Activated T-cell treated with anti-CD3 and anti-CD28 coated beads, Interleukin-2, amount 50 U/mL, for 72 hours (primary cell): ENCODE measurements around the gene GLYATL1B. TPM values are rescaled to one million over a fixed set of nuclear protein-coding genes. Genes with fewer than 3 reads are reported as not detected.
"Not testable (repeated sequence)": the region's sequence is repeated elsewhere in the genome, so short reads cannot be mapped to it uniquely, and the experiment has no call there.

Source experiments
- ATAC-seq, 2 donors: fragments of 150-1000 bp; cut with Tn5 transposase; replicated peaks in 1 of 2; 2 replicates each; pipeline ENCODE4 v1.10.0; 2021; ENCODE audit warnings: moderate library complexity in 2 of 2, mild to moderate bottlenecking in 1 of 2
- DNase-seq, 2 donors: peaks; one replicate each; pipeline ENCODE4 v3.0.0; 2021 to 2022; ENCODE audit warnings: mixed read lengths in 1 of 2
- H3K27ac Mint-ChIP-seq: one replicate; pipeline ENCODE4 v1.8.0; 2022; ENCODE audit warnings: mild to moderate bottlenecking, moderate library complexity, mixed read lengths
- H3K27me3 Mint-ChIP-seq: one replicate; pipeline ENCODE4 v1.8.0; 2022; ENCODE audit warnings: low read depth, mixed read lengths
- H3K36me3 Mint-ChIP-seq, 2 donors: one replicate each; pipeline ENCODE4 v1.8.0; 2022; ENCODE audit warnings: mixed read lengths in 2 of 2, mild to moderate bottlenecking in 1 of 2; ENCODE audit not compliant: insufficient read depth in 2 of 2
- H3K4me1 Mint-ChIP-seq: one replicate; pipeline ENCODE4 v1.8.0; 2022; ENCODE audit warnings: low read depth, mixed read lengths
- H3K4me3 Mint-ChIP-seq, 2 donors: one replicate each; pipeline ENCODE4 v1.8.0; 2022; ENCODE audit warnings: mild to moderate bottlenecking in 2 of 2, mixed read lengths in 2 of 2, moderate library complexity in 2 of 2
- H3K9me3 Mint-ChIP-seq, 2 donors: one replicate each; pipeline ENCODE4 v1.8.0; 2022; ENCODE audit warnings: mixed read lengths in 2 of 2
- total RNA-seq, 2 donors: library from RNA; stranded (reverse); gene quantifications; one replicate each; pipeline ENCODE4 v1.2.3, GENCODE V29; 2022

Gene GLYATL1B, protein sequence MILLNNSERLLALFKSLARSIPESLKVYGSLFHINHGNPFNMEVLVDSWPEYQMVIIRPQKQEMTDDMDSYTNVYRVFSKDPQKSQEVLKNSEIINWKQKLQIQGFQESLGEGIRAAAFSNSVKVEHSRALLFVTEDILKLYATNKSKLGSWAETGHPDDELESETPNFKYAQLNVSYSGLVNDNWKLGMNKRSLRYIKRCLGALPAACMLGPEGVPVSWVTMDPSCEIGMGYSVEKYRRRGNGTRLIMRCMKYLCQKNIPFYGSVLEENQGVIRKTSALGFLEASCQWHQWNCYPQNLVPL
- not detected for total RNA-seq

DNA sequence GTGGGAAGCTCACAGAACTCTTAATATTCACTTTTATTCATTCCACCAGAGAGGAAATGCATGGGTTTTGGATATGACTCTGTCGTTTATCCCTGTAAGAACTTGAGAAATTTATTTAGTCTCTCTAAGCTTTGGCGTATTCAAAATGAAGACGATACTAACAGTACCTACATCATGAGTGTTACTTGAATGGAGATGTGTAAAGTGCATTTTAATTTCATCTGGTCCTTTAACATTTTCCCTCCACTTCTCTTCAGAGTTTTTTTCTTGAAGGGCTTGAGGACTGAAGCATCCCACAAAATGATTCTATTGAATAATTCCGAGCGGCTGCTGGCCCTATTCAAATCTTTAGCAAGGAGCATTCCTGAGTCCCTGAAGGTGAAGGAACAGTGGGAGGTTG lies at the start of gene GLYATL1B:
TSS of gene GLYATL1B (plus strand) at position 301 of the 400 bp plus-strand sequence. CDS start at position 301, 0 bp downstream.
- H3K9me3 Mint-ChIP-seq, ATAC-seq, H3K36me3 Mint-ChIP-seq, H3K4me1 Mint-ChIP-seq, H3K27ac Mint-ChIP-seq, DNase-seq, H3K4me3 Mint-ChIP-seq, H3K27me3 Mint-ChIP-seq: not testable (repeated sequence)

DNA sequence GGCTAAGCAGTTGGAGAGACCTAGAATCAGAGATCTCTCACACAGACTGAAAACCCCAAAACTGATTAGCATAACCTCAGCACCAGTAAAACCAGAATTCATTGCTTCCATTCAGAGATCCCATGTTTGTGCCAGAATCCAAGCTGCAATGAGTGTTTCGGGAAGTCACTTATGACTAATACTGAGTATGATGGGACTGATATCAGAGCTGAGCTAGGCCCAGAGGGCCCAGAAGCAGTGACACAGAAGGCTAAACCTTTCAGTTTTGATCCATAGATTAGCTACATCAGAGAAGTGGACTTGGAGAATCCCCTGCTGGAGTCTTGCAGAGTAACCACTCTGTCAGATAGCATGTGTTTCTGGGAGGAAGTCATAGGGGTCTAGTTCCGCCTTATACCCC lies 49.6 kb upstream of the GLYATL1B start:
- not testable (repeated sequence) for H3K27ac Mint-ChIP-seq, H3K36me3 Mint-ChIP-seq, ATAC-seq, H3K4me1 Mint-ChIP-seq, H3K4me3 Mint-ChIP-seq, DNase-seq, H3K9me3 Mint-ChIP-seq
- H3K27me3 Mint-ChIP-seq, result peaks cover 39% of the 10 kb centered on the region

DNA sequence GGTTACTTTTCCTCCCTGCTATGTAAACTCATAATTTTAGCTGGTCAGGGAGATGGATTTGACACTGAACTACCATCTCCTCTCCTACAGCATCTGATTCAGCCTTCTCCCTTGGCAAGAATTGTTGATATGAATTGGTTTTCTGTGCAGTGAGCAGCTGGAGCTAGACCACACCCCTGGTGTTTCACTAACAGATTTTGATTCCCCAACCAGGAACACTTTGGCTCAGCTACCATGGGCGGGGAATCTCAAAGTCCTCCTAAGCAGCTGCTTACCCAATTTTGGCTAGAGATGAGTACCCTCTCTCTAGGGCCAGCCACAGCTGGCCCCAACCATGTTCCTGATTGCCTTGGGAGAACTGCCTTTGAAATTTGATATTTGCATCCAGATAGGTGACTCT lies 48.7 kb upstream of the GLYATL1B start:
- not testable (repeated sequence) for H3K4me1 Mint-ChIP-seq, DNase-seq, H3K4me3 Mint-ChIP-seq, ATAC-seq, H3K36me3 Mint-ChIP-seq, H3K9me3 Mint-ChIP-seq, H3K27ac Mint-ChIP-seq
- peaks cover 30% of the 10 kb centered on the region for H3K27me3 Mint-ChIP-seq

DNA sequence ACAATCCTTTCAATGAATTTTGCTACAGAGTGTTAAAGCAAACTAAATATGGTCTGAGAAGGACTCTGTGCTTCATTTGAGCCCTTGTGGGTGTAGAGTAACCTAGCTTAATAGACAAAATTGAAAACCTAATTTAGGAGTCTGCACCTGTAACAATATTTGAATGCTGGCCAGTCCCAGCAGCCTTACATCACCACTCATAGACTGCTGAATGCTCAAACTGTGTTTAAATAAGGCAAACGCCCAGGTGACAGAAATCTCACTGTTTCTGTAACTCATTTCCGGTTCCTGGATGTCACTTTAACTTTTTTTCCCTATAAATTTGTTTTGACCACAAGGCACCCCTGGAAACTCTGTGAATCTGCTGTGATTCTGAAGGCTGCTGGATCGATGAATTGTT lies 45.5 kb upstream of the GLYATL1B start:
- Mint-ChIP-seq H3K4me1 (no peaks in the 10 kb centered on the region), H3K27ac (no peak overlapping the region), H3K4me3 (no peak overlapping the region), H3K36me3 (no peaks in the 10 kb centered on the region), H3K27me3 (peaks cover 12% of the 10 kb centered on the region), H3K9me3 (no peaks in the 10 kb centered on the region)
- no peak for ATAC-seq
- no peak for DNase-seq

DNA sequence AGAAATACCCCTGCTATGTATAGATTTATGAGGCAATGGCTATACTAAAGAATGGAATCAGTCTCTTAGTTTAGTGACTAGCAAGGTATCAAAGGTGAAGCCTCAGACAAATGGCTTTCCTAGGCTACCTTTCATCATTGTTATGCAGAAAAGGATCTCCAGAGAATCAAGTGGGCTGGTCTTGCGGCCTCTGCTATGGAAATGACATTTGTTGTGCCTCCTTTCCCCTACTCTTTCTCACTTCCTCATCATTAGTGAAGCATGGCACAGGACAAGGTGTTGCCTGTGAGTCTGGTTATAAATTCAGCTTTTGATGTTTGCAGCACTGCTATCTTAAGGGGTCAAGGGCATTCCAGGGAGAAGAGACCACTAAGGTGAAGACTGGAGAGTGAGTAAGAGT lies 34.7 kb upstream of the GLYATL1B start:
- not testable (repeated sequence) for H3K4me1 Mint-ChIP-seq, H3K9me3 Mint-ChIP-seq, H3K36me3 Mint-ChIP-seq, H3K27me3 Mint-ChIP-seq, DNase-seq, H3K27ac Mint-ChIP-seq, H3K4me3 Mint-ChIP-seq, ATAC-seq

DNA sequence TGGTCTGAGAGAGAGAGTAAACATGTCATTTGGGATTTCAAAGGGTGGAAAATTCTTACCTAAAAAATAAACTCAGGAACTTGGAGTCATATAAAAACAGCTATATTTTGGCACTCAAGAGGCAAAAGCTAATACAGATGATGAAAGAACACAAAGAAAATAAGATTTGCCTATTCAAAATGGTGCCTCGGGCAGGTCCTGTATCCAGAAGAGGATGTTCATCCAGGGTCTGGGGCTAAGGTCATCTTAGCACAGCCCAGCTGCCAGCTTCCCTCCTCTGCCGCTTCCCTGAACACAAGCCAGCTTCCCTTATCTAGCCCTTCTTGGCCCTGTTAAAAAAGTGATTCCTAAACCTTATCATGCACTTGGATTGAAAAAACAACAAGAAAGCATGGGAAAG lies 33.8 kb upstream of the GLYATL1B start:
- H3K4me3 Mint-ChIP-seq, H3K27ac Mint-ChIP-seq, ATAC-seq, H3K4me1 Mint-ChIP-seq, DNase-seq, H3K36me3 Mint-ChIP-seq, H3K9me3 Mint-ChIP-seq: not testable (repeated sequence)
- H3K27me3 Mint-ChIP-seq, result peaks cover 15% of the 10 kb centered on the region

DNA sequence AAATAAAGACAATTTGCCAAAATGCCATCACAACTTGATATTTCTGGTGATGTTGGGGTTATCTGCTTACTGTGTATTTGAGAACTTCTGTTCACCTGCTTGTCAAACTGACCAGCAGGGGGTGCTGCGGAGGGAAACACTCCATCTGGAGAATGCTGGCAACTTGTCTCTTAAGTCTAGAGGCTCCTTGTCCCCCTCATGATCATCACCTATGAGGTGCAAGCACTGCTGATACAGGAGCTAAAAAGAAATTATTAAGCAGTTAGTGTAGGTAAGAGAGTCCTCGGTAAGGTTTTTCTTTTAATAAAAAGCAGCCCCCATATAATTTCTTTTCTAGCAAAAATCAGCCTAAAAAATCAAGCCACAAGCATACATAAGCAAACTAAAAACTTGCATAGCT lies 32.7 kb upstream of the GLYATL1B start:
- peaks cover 6% of the 10 kb centered on the region for H3K4me1 Mint-ChIP-seq
- DNase-seq (peak; percentile 78 to 81), ATAC-seq (peak; percentile 48 to 64)
- no peaks in the 10 kb centered on the region for H3K9me3 Mint-ChIP-seq
- no peak overlapping the region for H3K27ac Mint-ChIP-seq
- H3K36me3 Mint-ChIP-seq, result no peaks in the 10 kb centered on the region
- peaks cover 22% of the 10 kb centered on the region for H3K27me3 Mint-ChIP-seq
- H3K4me3 Mint-ChIP-seq, result no peak overlapping the region

DNA sequence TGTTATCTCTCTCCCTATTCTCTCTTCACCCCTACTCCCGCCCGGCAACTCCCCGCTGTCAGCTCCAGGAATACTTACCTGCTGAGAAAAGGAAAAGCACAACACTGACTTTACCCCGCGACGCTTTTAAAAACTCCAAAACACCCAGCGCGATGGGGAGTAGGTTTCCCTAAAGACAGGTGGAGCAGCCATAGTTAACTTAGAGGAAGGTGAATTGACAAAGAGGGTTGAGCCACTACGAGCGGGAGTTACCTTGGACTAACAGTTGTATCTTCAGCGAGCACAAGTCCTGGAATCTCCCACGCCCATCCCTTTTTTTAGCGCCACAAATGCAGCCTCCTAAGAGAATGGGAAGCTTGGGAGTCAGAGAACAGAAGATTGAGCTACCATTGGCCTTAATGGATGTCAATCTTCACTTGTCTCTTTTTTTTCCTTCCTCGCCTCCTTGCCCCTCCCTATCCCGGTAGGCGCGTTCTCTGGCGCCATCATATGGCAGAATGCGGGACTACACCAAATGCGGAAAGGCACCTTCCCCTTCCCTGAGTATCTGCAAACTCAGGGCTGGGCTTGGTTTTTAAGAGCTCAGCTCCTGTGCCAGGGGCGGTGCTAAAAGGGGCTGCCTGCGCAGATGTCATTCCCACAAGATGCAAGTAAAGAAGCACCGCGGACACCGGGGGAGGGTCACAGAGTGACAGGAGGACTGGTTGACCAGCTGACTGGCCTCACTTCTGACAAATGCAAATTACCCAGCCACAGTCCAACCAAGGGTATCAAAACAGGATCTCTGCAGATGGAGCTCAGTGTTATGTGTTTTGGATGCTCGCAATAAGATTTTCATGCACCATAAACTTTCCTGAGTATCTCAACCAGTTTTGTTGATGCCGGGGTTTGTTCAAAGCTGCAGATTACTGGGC lies 27.7 kb upstream of the GLYATL1B start:
- H3K27ac Mint-ChIP-seq, H3K9me3 Mint-ChIP-seq, H3K36me3 Mint-ChIP-seq, H3K4me1 Mint-ChIP-seq: not testable (repeated sequence)
- H3K4me3 Mint-ChIP-seq, result peak overlapping the region; percentile 77 to 84
- DNase-seq, result peak; percentile 88 to 91
- peaks cover 44% of the 10 kb centered on the region for H3K27me3 Mint-ChIP-seq
- ATAC-seq, result peak; percentile 92 to 93

DNA sequence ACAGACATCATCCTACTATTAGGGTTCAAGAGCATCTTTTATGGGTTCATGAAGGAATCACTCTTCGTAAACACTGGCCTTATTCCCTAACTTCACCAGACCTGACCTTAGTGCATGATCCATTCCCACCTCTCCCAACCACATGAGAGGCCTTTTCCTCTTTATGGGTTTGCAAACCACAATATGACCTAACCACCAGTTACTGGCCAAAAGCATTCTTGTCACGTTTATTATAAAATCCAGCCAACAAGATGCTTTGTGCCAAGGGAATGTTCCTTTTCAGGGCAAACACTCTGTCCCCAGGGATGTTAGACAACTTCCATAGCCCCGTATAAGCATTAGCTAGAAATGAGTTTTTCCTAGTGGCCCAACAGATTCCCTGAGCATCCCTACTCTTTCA lies 26.0 kb upstream of the GLYATL1B start:
- not testable (repeated sequence) for H3K27ac Mint-ChIP-seq, DNase-seq, H3K4me1 Mint-ChIP-seq, H3K4me3 Mint-ChIP-seq, H3K9me3 Mint-ChIP-seq, ATAC-seq, H3K36me3 Mint-ChIP-seq
- H3K27me3 Mint-ChIP-seq, result peaks cover 57% of the 10 kb centered on the region

DNA sequence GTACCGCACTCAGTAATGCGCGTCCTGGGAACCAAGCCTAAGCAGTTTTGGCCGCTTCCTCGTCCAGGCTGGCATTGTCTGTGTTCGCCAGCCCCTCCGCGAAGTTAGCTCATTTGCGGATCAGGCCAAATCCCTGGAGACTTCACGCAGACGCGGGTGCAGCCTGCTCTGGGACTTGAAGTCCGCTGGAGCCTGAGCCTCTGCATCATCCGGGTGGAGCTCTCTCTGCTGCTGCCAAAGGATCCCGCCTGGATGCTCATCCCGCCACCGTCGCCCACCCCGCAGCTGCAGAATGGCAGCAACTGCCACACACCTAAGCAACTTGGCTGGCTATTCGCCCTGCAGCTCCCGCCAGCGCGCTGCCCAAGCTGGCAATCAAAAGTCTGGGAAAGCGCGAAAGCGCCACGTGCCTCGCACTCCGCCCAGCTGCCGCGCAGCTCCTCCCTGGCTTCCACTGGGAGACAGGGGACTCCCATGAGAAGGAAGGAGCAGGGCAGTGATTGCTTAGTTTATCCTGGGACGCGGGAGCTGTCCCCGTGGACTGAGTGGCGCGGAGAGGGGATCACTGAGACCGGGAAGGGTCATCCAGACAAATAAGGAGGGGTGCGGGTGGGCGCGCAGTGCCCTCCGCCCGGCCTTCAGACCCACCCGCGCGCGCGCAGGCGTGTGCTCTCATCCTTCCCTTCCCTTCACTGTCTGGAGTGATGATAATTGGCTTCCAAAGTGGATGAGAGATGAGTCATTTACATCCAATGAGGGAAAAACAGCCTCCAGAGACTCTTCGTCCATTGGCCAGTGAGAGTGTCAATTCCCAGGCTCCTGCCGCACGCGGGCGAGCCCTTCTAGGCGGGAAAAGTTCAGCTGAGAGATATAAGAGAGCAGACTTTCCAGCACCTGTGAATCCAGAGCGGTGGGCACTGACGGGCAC lies 23.2 kb upstream of the GLYATL1B start:
- no peak for ATAC-seq
- Mint-ChIP-seq H3K4me3 (no peak overlapping the region), H3K27ac (no peak overlapping the region)

DNA sequence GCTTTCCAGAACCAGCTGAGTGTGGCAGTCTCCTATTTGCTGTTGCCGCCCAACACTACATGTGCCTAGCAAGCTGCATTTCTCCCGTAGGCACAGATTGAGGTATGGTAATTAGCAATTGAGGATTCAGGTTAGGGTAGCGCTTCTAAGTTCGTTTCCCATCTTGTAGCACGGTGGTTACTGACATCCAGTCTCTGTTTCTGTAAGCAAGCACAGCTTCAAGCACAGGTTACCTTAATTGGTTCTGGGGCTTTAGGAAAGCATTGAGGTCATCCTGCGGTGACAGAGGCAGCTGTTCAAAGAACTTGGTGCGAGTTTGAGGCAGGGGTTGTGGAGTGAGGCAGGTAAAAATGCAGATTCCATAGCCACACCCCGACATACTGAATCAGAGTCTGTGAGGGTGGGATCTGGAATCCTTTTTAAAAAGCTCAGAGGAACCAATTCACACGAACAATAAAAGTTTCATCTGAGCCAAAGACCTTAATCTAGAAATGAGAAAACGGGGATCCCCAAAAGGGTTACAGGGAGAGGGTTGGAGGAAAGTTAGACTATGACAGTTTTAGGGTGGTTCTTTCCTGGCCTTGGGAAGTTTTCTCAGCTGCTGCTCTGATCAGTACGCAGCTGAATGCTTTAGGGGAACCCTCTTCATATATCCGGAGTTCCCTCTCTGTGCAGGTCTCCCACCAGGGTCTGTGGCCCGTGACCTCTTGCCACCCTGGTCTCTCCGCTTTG lies 21.9 kb upstream of the GLYATL1B start:
- H3K4me3 Mint-ChIP-seq, H3K4me1 Mint-ChIP-seq, H3K27ac Mint-ChIP-seq, H3K9me3 Mint-ChIP-seq, DNase-seq, H3K36me3 Mint-ChIP-seq: not testable (repeated sequence)
- H3K27me3 Mint-ChIP-seq, result peaks cover 46% of the 10 kb centered on the region
- peak; percentile 43 to 54 for ATAC-seq

More for the DNA sequence above, 23.2 kb upstream of the GLYATL1B start:
- peaks cover 8% of the 10 kb centered on the region for H3K4me1 Mint-ChIP-seq
- H3K36me3 Mint-ChIP-seq, result no peaks in the 10 kb centered on the region
- no peaks in the 10 kb centered on the region for H3K9me3 Mint-ChIP-seq
- no peak for DNase-seq
- peaks cover 51% of the 10 kb centered on the region for H3K27me3 Mint-ChIP-seq

DNA sequence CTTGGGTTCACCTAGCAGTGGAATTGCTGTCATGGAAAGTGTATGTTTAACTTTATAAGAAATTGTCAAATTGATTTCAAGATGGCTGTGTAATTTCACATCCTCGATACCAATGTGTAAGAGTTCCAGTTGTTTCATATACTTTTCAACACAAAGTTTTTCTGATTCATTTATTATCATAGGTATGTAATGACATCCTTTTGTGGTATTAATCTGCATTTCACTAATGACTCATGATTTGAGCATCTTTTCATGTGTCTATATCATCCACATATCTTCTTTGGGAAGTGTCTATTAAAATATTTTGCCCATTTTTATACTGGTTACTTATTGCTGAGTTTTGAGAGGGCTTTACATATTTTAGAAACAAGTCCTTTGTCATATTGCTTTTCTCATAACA lies 17.0 kb upstream of the GLYATL1B start:
- ATAC-seq, result peak in 1 of 2 donors; percentile 38
- Mint-ChIP-seq H3K27me3 (peaks cover 46% of the 10 kb centered on the region), H3K27ac (no peak overlapping the region)

More for the DNA sequence above, 17.0 kb upstream of the GLYATL1B start:
- H3K9me3 Mint-ChIP-seq, result no peaks in the 10 kb centered on the region
- H3K4me1 Mint-ChIP-seq, result no peaks in the 10 kb centered on the region
- no peak overlapping the region for H3K4me3 Mint-ChIP-seq
- DNase-seq, result no peak
- no peaks in the 10 kb centered on the region for H3K36me3 Mint-ChIP-seq
